Activated CD8-positive, alpha-beta T cell treated with anti-CD3 and anti-CD28 coated beads for 36 hours (primary cell): ENCODE measurements around the gene TPM4. TPM values are rescaled to one million over a fixed set of nuclear protein-coding genes. Genes with fewer than 3 reads are reported as not detected.

Source experiments
- ATAC-seq: fragments of 200-7000 bp; cut with Tn5 transposase; one replicate; pipeline ENCODE4 v1.10.0; 2021; ENCODE audit warnings: mild to moderate bottlenecking, moderate library complexity
- CTCF ChIA-PET: fragments of 350-600 bp; sonication (Branson Sonifier 250); formaldehyde crosslinking; loops from one replicate; lab custom pipeline; 2021; ENCODE audit warnings: antibody characterized with exemption; lab: Charles Lee
- POLR2A ChIA-PET: fragments of 350-600 bp; sonication (Branson Sonifier 250); formaldehyde crosslinking; loops from one replicate; lab custom pipeline; 2021; ENCODE audit warnings: antibody characterized with exemption; lab: Charles Lee
- DNase-seq: peaks from one replicate; pipeline ENCODE4 v3.0.0-alpha.2; 2020
- H3K27ac Mint-ChIP-seq: one replicate; pipeline ENCODE4 v1.8.0; 2021; ENCODE audit warnings: mild to moderate bottlenecking, mixed read lengths
- H3K27me3 Mint-ChIP-seq: one replicate; pipeline ENCODE4 v1.8.0; 2021; ENCODE audit warnings: mixed read lengths
- H3K36me3 Mint-ChIP-seq: one replicate; pipeline ENCODE4 v1.8.0; 2021; ENCODE audit warnings: low read depth, mixed read lengths
- H3K4me1 Mint-ChIP-seq: one replicate; pipeline ENCODE4 v1.8.0; 2021; ENCODE audit warnings: low read depth, mixed read lengths
- H3K4me3 Mint-ChIP-seq: one replicate; pipeline ENCODE4 v1.8.0; 2021; ENCODE audit warnings: mild to moderate bottlenecking, moderate library complexity, mixed read lengths
- H3K9me3 Mint-ChIP-seq: one replicate; pipeline ENCODE4 v1.8.0; 2021; ENCODE audit warnings: mixed read lengths
- CTCF ChIP-seq: fragments of 200-600 bp; IDR thresholded peaks from one replicate; pipeline ENCODE4 v1.8.0; 2022; ENCODE audit warnings: antibody characterized with exemption, mild to moderate bottlenecking
- intact Hi-C: fragments of 100-400 bp; cut with micrococcal nuclease; formaldehyde crosslinking; loops from one replicate; pipeline ENCODE4 v1.10.0; 2022
- total RNA-seq, 2 experiments: library from RNA; stranded (reverse); gene quantifications; one replicate each; pipeline ENCODE4 v1.2.3, GENCODE V29; 2021

The TPM4 gene
- total RNA-seq, 2 experiments from 2014 or later: 230 to 232 TPM

- peak; percentile 85 for ATAC-seq
- Mint-ChIP-seq H3K4me1 (peaks cover 26% of the 10 kb centered on the region), H3K27ac (peak overlapping the region; percentile 16), H3K4me3 (no peak overlapping the region), H3K27me3 (no peaks in the 10 kb centered on the region), H3K36me3 (no peaks in the 10 kb centered on the region), H3K9me3 (peaks cover 6% of the 10 kb centered on the region)
- CTCF ChIA-PET: interaction anchor here (0.9 to 7.9 kb wide), 20 partner anchors 9 to 123 kb away, joined by 3 to 90 read pairs (median 4); partner anchors contain the start of genes FAM32A, RAB8A and TPM4
- DNase-seq: peak; percentile 86
- no peak for TF ChIP-seq CTCF
- intact Hi-C loops: no loop called here
- POLR2A ChIA-PET: interaction anchor here (1.6 to 4.5 kb wide), 2 partner anchors 12 to 15 kb away, joined by 3 to 22 read pairs; partner anchors contain the start of gene TPM4
Observed at GRCh38 chr19:16061943-16062342, 14.4 kb upstream of the TPM4 start.

GRCh38 chr19:16062789-16063188 is 13.5 kb upstream of the TPM4 start:
- peak; percentile 96 for TF ChIP-seq CTCF
- no peak overlapping the region for H3K4me3 Mint-ChIP-seq
- ChIA-PET POLR2A (interaction anchor here (0.8 to 4.5 kb wide), 3 partner anchors 11 to 48 kb away, joined by 3 to 22 read pairs (median 3); partner anchors contain the start of gene TPM4), CTCF (interaction anchor here (0.6 to 7.9 kb wide), 21 partner anchors 10 to 208 kb away, joined by 3 to 90 read pairs (median 7); partner anchors contain the start of genes FAM32A, HSH2D, RAB8A and TPM4)
- ATAC-seq: peak; percentile 57
- no peak overlapping the region for H3K27ac Mint-ChIP-seq
- no peaks in the 10 kb centered on the region for H3K9me3 Mint-ChIP-seq
- peaks cover 26% of the 10 kb centered on the region for H3K4me1 Mint-ChIP-seq
- no peaks in the 10 kb centered on the region for H3K27me3 Mint-ChIP-seq
- no peaks in the 10 kb centered on the region for H3K36me3 Mint-ChIP-seq
- peak; percentile 76 for DNase-seq
- intact Hi-C loops: no loop called here

GRCh38 chr19:16064209-16064889 is 11.9 kb upstream of the TPM4 start:
- no peaks in the 10 kb centered on the region for H3K36me3 Mint-ChIP-seq
- intact Hi-C loops: no loop called here
- TF ChIP-seq CTCF: no peak
- no peaks in the 10 kb centered on the region for H3K9me3 Mint-ChIP-seq
- peaks cover 26% of the 10 kb centered on the region for H3K4me1 Mint-ChIP-seq
- ATAC-seq (no peak), DNase-seq (no peak)
- no peak overlapping the region for H3K27ac Mint-ChIP-seq
- no peaks in the 10 kb centered on the region for H3K27me3 Mint-ChIP-seq
- POLR2A ChIA-PET: interaction anchor here (1.0 to 4.5 kb wide), 3 partner anchors 13 to 121 kb away, joined by 4 to 22 read pairs (median 4); partner anchors contain the start of genes FAM32A and TPM4
- H3K4me3 Mint-ChIP-seq: no peak overlapping the region
- CTCF ChIA-PET: interaction anchor here (1.3 to 7.9 kb wide), 9 partner anchors 8 to 121 kb away, joined by 3 to 90 read pairs (median 20); partner anchors contain the start of genes FAM32A, HSH2D, RAB8A and TPM4

- POLR2A ChIA-PET: interaction anchor here (1.7 kb wide), 1 partner anchor 20 kb away, joined by 4 read pairs; no protein-coding TSS in a partner anchor
- ATAC-seq: peak; percentile 17
- H3K4me3 Mint-ChIP-seq: no peak overlapping the region
- no peaks in the 10 kb centered on the region for H3K36me3 Mint-ChIP-seq
- CTCF ChIA-PET: interaction anchor here (0.7 to 7.9 kb wide), 9 partner anchors 9 to 118 kb away, joined by 3 to 90 read pairs (median 4); partner anchors contain the start of genes FAM32A, RAB8A and TPM4
- DNase-seq: peak; percentile 78
- H3K27ac Mint-ChIP-seq: peak overlapping the region; percentile 69
- peaks cover 29% of the 10 kb centered on the region for H3K4me1 Mint-ChIP-seq
- H3K27me3 Mint-ChIP-seq: no peaks in the 10 kb centered on the region
- intact Hi-C loops: no loop called here
- no peaks in the 10 kb centered on the region for H3K9me3 Mint-ChIP-seq
- TF ChIP-seq CTCF: peak; percentile 46
Observed at GRCh38 chr19:16066611-16067104, 9.6 kb upstream of the TPM4 start.
